ENCODE data around the gene TAF1L.
"Not testable (repeated sequence)": the region's sequence is repeated elsewhere in the genome, so short reads cannot be mapped to it uniquely, and the experiment has no call there.

DNA sequence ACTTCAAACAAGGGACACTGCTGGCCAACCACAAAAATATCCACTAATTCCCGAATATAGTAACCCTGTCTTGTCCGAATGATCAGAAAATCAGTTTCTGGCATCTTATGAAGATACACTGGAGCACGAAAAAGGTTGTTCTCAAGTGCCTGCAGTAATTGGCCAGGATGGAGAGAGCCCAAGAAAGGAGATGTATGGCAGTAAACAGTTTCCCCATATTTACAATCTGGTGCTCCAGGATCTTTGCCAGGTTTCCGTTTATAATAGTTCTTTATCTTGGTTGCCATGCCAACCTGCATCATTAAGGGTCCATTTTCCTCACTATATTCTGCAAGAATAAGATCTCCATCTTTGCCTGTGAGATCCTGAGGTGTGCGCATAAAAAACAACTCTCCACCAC lies 2.3 kb downstream of the TAF1L start:
- not testable (repeated sequence) for TF ChIP-seq POLR2AphosphoS5, TCF7L2 (IDR thresholded peaks at IDR 0.05; ENCODE audit: low read depth, low read length)
- TF ChIP-seq, protein P1, sequence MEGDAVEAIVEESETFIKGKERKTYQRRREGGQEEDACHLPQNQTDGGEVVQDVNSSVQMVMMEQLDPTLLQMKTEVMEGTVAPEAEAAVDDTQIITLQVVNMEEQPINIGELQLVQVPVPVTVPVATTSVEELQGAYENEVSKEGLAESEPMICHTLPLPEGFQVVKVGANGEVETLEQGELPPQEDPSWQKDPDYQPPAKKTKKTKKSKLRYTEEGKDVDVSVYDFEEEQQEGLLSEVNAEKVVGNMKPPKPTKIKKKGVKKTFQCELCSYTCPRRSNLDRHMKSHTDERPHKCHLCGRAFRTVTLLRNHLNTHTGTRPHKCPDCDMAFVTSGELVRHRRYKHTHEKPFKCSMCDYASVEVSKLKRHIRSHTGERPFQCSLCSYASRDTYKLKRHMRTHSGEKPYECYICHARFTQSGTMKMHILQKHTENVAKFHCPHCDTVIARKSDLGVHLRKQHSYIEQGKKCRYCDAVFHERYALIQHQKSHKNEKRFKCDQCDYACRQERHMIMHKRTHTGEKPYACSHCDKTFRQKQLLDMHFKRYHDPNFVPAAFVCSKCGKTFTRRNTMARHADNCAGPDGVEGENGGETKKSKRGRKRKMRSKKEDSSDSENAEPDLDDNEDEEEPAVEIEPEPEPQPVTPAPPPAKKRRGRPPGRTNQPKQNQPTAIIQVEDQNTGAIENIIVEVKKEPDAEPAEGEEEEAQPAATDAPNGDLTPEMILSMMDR (IDR thresholded peaks at IDR 0.05): not testable (repeated sequence)
- TF ChIP-seq, protein P2, sequence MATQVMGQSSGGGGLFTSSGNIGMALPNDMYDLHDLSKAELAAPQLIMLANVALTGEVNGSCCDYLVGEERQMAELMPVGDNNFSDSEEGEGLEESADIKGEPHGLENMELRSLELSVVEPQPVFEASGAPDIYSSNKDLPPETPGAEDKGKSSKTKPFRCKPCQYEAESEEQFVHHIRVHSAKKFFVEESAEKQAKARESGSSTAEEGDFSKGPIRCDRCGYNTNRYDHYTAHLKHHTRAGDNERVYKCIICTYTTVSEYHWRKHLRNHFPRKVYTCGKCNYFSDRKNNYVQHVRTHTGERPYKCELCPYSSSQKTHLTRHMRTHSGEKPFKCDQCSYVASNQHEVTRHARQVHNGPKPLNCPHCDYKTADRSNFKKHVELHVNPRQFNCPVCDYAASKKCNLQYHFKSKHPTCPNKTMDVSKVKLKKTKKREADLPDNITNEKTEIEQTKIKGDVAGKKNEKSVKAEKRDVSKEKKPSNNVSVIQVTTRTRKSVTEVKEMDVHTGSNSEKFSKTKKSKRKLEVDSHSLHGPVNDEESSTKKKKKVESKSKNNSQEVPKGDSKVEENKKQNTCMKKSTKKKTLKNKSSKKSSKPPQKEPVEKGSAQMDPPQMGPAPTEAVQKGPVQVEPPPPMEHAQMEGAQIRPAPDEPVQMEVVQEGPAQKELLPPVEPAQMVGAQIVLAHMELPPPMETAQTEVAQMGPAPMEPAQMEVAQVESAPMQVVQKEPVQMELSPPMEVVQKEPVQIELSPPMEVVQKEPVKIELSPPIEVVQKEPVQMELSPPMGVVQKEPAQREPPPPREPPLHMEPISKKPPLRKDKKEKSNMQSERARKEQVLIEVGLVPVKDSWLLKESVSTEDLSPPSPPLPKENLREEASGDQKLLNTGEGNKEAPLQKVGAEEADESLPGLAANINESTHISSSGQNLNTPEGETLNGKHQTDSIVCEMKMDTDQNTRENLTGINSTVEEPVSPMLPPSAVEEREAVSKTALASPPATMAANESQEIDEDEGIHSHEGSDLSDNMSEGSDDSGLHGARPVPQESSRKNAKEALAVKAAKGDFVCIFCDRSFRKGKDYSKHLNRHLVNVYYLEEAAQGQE (IDR thresholded peaks at IDR 0.05; ENCODE audit: insufficient read depth in 1 of 2, low read depth in 2 of 2, low read length in 1 of 2): not testable (repeated sequence)

All from Panc1 (cell line).